Stimulated activated CD8-positive, alpha-beta memory T cell treated with anti-CD3 and anti-CD28 coated beads, Interleukin-2, amount 100 ng/mL, for 1 hour (primary cell): ENCODE measurements around the gene CTSD.

Experiments
- DNase-seq, 2 donors: peaks; one replicate each; pipeline ENCODE4 v3.0.0-alpha.2; 2020; ENCODE audit warnings: low read depth in 2 of 2

CTSD gene

DNA sequence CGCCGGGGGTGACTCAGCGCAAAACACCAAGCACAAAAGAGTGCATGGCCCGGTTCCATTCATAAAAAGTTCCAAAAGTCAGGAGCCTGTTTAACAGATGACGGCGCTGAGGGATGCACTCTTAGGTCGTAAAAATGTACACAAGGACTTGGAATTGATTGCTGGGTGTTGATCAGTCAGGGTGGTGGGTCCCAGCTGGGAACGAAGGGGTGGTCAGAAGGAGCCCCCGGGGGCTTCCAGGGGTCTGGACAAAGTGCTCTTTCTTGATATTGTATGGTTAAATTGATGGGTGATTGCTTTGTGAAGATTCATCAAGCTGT is 34.1 kb downstream of the CTSD start:
- DNase-seq: no peak

DNA sequence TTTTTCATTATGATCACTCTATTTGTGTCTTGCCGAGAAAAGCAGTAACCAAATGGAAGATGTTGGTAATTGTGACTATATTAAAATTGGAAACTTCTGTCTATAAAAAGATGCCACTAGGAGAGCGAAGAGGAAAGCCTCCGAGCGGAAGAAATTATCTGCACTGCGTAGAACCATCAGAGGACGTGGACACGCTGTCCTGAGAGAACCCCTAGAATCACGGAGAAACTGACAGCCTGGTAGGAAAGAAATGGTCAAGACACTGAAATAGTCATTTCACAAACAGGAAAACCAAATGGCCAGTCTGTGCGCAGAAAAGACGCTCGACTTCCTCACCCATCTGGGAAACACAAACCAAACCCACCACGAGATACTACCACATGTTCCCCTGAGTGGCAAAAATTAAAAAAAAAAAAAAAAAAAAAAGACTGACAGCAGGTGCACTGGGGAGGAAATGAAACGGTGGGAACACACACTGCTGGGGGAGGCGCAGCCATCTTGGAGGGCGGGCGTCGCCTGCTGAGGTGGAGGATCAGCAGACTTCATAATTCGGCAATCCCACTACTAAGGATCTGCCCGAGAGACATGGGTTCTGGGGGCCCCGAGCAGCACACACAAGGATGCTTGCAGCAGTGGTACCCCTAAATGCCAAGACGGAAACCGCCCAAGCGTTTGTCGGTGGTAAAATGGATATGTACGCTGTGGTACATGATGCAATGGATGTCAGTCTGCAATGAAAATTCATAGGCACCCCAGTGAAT is 34.6 kb downstream of the CTSD start:
- DNase-seq: no peak

DNA sequence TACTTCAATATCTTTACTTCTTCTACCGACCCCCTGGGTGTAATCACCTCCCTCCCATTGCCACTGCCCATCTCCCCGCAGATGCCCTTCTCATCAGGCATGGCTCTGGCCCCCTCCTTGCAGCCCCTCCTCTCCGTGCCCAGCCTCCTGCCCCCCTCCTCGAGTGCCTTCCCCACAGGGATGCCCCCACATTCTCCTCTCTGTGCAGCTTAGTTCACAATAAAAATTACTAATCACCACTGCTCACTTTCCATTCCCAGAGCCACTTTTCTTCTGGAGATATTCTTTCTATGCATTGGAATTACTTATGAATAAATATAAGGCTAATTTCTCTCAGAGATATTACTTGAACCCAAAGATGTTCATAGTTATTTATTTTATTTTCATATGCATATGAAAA is 35.4 kb downstream of the CTSD start:
- DNase-seq: no peak

DNA sequence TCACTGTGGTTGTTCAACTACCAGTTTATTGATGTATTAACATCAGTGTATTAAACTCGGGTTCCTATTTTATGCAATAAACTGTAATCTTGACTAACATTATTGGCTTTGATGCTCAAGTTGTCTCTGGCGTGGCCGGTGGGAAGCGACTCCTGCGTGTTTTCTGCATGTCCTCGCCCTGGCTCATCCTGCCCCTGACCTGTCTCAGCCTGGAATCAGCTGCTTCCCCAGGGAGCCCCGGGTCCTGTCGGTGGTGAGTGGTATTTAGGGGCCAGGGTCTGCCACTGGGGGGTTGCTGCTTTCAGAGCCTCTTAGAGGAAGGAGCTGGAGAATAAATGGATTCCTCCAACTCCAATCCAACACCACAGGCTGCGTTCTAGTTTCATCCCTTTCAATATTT is 35.9 kb downstream of the CTSD start:
- DNase-seq: no peak

DNA sequence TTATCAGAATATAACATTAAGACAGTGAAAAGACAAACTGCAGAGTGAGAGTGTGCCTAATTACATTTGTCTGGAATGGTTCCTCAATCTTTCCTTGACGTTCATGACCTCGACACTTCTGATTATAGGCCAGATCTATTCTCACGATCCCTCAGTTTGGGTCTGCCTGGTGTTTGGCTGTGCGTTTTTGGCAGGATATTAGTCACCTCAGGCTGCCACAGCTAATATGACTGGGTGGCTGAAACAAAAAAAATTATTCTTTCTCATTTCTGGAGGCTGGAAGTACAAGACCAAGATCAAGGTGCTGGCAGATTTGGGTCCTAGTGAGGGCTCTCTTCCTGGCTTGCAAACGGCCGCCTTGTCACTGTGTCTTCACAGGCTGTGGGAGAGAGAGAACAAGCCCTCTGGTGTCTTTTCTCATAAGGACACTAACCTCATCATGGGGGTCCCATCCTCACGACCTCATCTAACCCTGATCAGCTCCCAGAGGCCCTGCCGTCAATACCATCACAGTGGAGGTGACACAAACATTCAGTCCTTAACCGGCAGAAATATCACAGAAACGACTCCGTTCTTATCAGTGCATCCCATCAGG is 36.5 kb downstream of the CTSD start:
- no peak for DNase-seq

DNA sequence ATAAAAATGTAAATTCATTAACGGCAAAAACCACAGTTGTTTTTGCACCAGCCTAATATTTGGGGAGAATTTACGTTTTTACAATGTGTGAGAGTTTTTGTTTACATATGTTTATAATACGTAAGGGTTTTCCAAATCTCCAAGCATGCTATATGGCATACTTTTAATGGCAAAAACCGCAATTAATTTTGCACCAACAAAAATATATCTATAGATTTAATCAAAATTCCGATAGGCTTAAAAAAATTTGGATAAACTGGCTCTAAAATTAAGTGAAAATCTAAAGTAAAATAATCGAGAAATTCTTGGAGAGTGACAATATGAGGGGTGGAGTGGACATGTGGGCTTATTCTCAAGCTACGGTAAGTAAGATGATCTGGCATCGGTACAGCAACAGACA is 43.9 kb downstream of the CTSD start:
- DNase-seq: no peak

DNA sequence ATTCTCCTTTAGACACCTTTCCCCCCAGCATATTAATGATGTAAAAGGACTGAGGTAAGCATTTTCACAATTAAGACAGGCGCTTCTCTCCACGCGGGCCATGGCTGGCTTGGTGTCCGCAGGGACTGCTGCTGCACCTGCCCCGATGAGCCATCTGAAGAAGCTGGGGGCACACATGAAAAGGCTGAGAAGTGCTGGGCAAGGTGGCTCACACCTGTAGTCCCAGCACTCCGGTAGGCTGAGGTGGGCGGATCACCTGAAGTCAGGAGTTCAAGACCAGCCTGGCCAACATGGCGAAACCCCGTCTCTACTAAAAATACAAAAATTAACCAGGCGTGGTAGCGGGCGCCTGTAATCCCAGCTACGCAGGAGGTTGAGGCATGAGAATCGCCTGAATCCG is 45.4 kb downstream of the CTSD start:
- no peak for DNase-seq

DNA sequence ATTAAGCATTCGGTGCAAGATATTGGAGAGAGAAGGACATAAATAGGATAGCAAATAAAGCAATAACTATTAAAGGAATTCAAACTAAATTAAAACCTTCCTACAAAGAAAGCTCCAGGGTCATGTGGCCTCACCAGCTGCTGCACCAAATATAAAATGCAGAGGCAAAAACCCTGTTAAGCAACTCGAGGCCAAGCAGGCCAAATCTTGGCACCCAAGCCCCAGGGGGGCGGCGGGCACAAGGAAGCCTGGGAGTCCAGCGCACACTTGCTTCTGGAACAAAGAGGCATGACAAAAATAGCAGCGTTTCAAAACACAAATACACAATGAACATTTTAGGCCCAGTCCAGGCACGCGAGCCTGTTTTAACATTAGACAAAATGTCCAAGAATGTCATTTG is 46.0 kb downstream of the CTSD start:
- no peak for DNase-seq

DNA sequence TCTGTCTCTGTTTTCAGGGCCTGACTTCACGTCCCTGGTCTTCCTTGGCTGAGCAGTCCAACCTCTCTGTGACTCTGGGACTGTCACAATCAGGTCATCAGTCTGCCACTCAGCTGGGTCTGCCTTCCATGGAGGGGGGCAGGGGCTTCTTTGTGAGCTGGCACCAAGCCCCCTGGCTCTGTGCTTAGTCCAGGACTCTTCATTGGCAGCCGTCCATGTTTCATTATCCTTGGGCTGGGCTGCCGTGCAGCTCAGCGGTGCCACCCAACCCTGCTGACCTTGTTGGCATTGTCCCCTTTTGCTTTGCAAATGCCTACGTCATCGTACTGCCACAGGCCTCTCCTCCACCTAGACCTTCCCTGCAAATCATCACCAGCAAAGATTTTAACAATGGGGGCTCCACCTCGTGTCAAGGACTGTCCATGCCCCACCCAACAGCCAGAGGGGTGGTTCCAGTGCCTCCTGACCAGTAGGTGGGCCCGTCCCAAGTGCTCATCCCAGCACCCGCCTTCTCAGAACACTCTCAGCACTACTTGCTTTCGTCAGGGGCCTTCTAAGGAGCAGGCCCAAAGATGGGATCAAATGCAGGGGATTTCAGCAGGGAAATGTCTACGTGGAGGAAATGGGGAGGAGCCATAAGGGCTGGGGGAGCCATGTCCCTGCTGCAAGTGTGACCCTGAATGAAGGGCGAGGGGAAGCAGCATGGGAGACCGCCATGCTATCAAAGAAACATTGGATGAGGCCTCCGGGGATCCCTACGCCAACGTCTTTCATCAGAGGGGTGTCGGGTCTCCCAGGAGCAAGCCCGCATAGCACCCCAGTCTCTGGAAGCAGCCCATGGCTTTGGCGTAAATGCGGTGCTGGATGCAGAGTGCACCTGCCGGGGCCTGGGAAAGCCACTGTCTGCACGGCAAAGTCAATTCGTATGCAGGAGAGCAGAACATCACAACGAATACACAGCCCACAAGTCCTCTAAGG is 48.5 kb downstream of the CTSD start:
- no peak for DNase-seq

DNA sequence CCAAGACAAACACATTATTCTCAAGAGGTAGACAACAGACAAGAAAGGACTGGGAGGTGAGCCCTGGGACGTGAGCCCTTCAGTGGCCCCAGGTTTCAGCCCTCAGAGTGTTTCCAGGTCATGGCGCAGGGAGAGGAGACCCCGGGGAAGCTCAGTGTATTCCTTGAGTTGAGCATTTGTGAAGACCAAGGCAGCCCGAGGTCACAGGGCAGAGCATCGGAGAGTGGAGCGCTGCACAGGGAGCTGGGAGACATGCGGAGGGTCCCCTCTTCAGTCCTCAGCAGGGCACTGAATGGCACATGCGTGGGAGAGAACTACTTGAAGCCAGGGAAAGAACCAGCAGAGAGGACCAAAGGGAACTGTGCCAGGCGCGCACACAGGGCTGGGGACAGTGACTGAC is 55.0 kb downstream of the CTSD start:
- no peak for DNase-seq

DNA sequence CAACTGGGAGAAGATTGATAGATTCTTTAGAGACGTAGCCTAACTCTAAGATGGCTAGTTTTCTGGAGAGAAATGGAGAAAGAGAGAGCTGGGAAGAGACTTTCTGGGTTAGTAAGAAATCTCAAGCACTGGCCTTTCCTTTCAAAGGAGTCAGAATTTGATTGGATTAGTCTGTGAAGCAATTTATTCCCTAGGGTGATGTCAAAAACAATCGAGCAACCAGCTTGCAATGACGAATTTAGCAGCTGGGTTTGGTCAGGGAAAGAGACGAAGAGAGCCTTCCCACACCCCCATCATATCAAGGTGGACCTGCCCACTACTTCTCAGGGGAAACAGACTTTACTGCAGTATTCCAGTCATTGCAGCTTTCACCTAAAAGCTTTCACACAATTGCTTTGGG is 56.0 kb downstream of the CTSD start:
- no peak for DNase-seq

DNA sequence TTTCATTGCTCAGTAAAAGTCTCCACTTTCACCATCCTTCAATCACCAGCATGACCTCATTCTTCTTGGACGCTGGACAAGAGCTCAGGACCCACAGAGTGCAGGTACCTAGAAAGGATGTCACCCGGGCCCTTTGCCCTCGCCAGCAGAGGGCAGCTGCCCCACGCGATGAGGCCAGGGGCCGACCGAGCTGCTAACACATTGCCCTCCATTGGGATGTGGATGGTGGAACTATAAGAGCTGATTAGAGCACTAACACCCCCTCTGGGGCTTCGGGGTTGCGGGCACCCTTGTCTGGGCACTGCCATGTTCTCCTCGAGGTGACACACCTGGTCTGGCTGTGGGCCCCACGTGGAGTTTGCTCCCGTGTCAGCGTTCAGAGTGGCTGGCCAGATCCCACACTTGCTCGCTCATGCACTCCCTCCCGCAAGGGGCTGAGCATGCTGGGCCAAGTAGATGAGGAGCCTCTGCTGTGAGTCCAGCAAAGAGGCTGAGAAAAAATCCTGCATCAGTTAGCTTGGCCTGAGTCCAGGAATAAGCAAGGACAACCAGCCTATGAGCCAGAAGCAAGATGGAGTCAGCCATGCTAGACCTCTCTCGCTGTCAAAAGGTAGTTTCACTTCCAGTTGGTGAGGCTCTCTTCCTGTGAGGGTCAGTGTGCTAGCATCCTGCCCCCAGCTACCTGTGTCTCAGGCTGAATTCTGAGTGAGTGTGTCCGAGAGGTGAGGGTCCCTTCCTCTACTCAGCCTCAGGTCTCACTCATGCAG is 56.9 kb downstream of the CTSD start:
- DNase-seq: no peak

DNA sequence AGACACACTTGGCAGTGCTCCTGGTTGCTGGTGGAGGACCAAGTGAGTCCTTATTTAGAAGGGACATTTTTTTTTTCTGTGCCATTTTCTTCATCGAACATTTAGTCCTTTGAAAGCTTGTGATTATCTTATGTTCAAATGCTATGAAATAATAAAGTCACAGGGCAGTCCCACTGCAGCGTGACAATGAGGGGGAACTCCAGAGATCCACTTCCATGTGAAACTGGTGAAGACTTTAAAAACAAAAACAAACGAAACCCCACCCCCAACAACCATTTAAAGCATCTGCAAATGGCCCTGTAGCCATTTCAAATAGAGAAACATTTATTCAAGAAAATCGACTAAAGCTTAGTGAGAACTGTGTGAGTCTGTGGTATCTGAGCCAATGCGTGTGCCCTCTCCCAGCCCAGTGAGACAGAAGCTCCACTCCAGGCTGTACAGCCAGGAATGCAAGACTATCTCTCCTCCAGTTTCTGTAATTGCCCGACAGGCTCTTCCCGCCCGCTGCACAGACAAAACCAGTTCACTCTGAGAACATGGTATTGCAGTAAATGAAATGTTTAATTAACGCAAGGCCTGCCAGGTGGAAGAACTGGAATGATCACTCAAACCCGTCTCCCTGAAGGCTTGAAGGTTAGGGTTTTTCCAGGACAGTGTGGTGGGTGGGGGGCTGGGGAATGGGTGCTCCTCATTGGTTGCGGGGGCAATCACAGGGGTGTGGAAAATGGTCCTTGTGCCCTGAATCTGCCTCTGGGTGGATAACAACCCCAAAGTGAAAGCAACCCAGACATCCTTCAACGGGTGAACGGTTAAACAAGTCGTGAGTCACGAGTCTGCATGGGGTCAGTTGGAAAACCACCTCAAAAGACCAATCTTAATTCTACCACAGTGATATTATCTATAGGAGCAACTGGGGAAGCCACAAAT is 58.3 kb downstream of the CTSD start:
- DNase-seq: no peak

DNA sequence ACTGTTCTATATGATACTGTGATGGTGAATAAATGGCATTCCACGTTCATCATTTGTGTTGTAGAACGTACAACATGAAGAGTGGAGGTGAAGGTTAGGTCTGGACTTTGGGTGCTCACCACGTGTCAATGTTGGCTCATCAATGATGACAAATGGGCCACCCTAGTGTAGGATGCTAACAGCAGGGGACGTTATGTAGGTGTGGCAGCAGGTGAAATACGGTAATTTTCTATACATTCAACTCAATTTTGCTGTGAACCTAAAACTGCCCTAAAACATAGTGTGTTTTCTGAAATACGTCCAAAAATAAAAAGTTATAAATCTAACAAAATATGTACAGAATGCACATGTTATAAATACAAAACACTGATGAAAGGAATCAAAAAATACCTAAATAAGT is 60.6 kb downstream of the CTSD start:
- DNase-seq: no peak
